H1 (cell line): ENCODE results near the gene RBFOX1. TPM values are rescaled to one million over a fixed set of nuclear protein-coding genes. Genes with fewer than 3 reads are reported as not detected.

Experiments used
- CTCF ChIA-PET: fragments of 300-600 bp; sonication (Branson Sonifier 250); formaldehyde crosslinking; loops from one replicate; lab custom pipeline; 2021; ENCODE audit not compliant: partially characterized antibody; lab: Charles Lee
- POLR2A ChIA-PET: fragments of 300-600 bp; sonication (Branson Sonifier 250); formaldehyde crosslinking; loops from one replicate; lab custom pipeline; 2021; ENCODE audit warnings: inconsistent platforms; ENCODE audit not compliant: partially characterized antibody; lab: Charles Lee
- DNase-seq, 2 experiments: peaks; one replicate each; pipeline versions ENCODE4 v3.0.0 to v3.0.0-alpha.2; 2010 to 2022; ENCODE audit warnings: low spot score in 2 of 2, low read depth in 1 of 2, mixed read lengths in 1 of 2
- FAIRE-seq: peaks from 2 replicates; lab custom pipeline; 2011; peaks lifted over from hg19 to GRCh38; lab: Jason Lieb, UNC
- H2AFZ ChIP-seq: 2 replicates; pipeline ENCODE4 v1.8.1; 2012; ENCODE audit warnings: low read length, inconsistent platforms
- H2AK5ac ChIP-seq: 2 replicates; pipeline ENCODE4 v1.6.1; 2013; ENCODE audit warnings: low read depth, low read length
- H2BK120ac ChIP-seq: replicated peaks from 2 replicates; pipeline ENCODE3; 2013; ENCODE audit warnings: low read depth, low read length, inconsistent platforms
- H2BK12ac ChIP-seq: 2 replicates; pipeline ENCODE4 v1.6.1; 2013; ENCODE audit warnings: low read depth, low read length
- H2BK15ac ChIP-seq: 2 replicates; pipeline ENCODE4 v1.6.1; 2013; ENCODE audit warnings: low read length
- H2BK20ac ChIP-seq: 2 replicates; pipeline ENCODE4 v1.6.1; 2013; ENCODE audit warnings: low read length
- H2BK5ac ChIP-seq: 2 replicates; pipeline ENCODE4 v1.6.1; 2013; ENCODE audit warnings: low read depth, low read length
- H3K14ac ChIP-seq: 2 replicates; pipeline ENCODE4 v1.6.1; 2013; ENCODE audit warnings: inconsistent platforms; ENCODE audit not compliant: insufficient read length
- H3K18ac ChIP-seq: 2 replicates; pipeline ENCODE4 v1.6.1; 2013; ENCODE audit warnings: low read length; ENCODE audit errors: extremely low read depth
- H3K23ac ChIP-seq: 2 replicates; pipeline ENCODE4 v1.6.1; 2013; ENCODE audit warnings: inconsistent platforms; ENCODE audit not compliant: insufficient read length
- H3K23me2 ChIP-seq: 2 replicates; pipeline ENCODE4 v1.6.1; 2013; ENCODE audit warnings: low read depth, low read length
- H3K27ac ChIP-seq: 2 replicates; pipeline ENCODE4 v1.6.1; 2011; ENCODE audit warnings: low read depth, low read length, inconsistent platforms
- H3K27me3 ChIP-seq, 4 experiments: replicated peaks in 1 of 4; 1 replicate in 1 of 4; 2 replicates in 3 of 4; pipeline versions ENCODE4 v1.6.1 to v1.8.1; 2011 to 2013; ENCODE audit warnings: low read length in 3 of 4, mild to moderate bottlenecking in 3 of 4, inconsistent platforms in 2 of 4, mixed read lengths in 2 of 4, moderate library complexity in 1 of 4; ENCODE audit not compliant: control insufficient read depth in 3 of 4, insufficient read depth in 3 of 4; ENCODE audit errors: extremely low read depth in 1 of 4
- H3K36me3 ChIP-seq, 4 experiments: 2 replicates each; pipeline versions ENCODE4 v1.6.1 to v1.8.1; 2011 to 2013; ENCODE audit warnings: mild to moderate bottlenecking in 4 of 4, low read length in 3 of 4, moderate library complexity in 2 of 4, control low read depth in 1 of 4, inconsistent platforms in 1 of 4; ENCODE audit not compliant: insufficient read depth in 4 of 4, control insufficient read depth in 2 of 4
- H3K4ac ChIP-seq: replicated peaks from 2 replicates; pipeline ENCODE3; 2013; ENCODE audit warnings: low read length, low read depth, mixed read lengths, inconsistent platforms; ENCODE audit not compliant: insufficient read length
- H3K4me1 ChIP-seq, 4 experiments: replicated peaks in 1 of 4; 1 replicate in 1 of 4; 2 replicates in 3 of 4; pipeline versions ENCODE4 v1.6.1 to v1.8.1; 2011 to 2013; ENCODE audit warnings: low read length in 3 of 4, inconsistent platforms in 2 of 4, mixed read lengths in 1 of 4; ENCODE audit not compliant: insufficient read depth in 4 of 4, control insufficient read depth in 3 of 4
- H3K4me2 ChIP-seq, 2 experiments: 2 replicates each; pipeline versions ENCODE4 v1.6.1 to v1.8.1; 2011 to 2013; ENCODE audit warnings: low read depth in 2 of 2, low read length in 2 of 2, control low read depth in 1 of 2, inconsistent platforms in 1 of 2, mild to moderate bottlenecking in 1 of 2; ENCODE audit not compliant: insufficient read depth in 1 of 2
- H3K4me3 ChIP-seq, 4 experiments: fragments of 200-600, 300-600 bp in 1 of 4; sonication (generic), shearing (Covaris generic), sonication (Bioruptor Twin) in 1 of 4; 2 replicates each; pipeline versions ENCODE4 v1.5.1 to v1.8.1; 2011 to 2016; ENCODE audit warnings: low read length in 4 of 4, low read depth in 3 of 4, control low read depth in 2 of 4, inconsistent platforms in 2 of 4, mild to moderate bottlenecking in 2 of 4, mixed read lengths in 1 of 4, moderate library complexity in 1 of 4; ENCODE audit not compliant: insufficient read depth in 2 of 4; ENCODE audit errors: extremely low read depth in 1 of 4
- H3K56ac ChIP-seq: replicated peaks from 2 replicates; pipeline ENCODE3; 2013; ENCODE audit warnings: low read depth, mild to moderate bottlenecking, mixed read lengths, low read length, inconsistent platforms; ENCODE audit not compliant: insufficient read length
- H3K79me1 ChIP-seq: 2 replicates; pipeline ENCODE4 v1.6.1; 2013; ENCODE audit warnings: low read depth, low read length, control low read depth
- H3K79me2 ChIP-seq, 2 experiments: 2 replicates each; pipeline versions ENCODE4 v1.6.1 to v1.8.1; 2012 to 2013; ENCODE audit warnings: low read length in 2 of 2, mild to moderate bottlenecking in 2 of 2, inconsistent platforms in 1 of 2; ENCODE audit not compliant: insufficient read depth in 2 of 2, control insufficient read depth in 1 of 2
- H3K9ac ChIP-seq, 4 experiments: replicated peaks in 1 of 4; 1 replicate in 1 of 4; 2 replicates in 3 of 4; pipeline versions ENCODE4 v1.6.1 to v1.8.1; 2011 to 2013; ENCODE audit warnings: low read depth in 3 of 4, low read length in 3 of 4, control low read depth in 2 of 4, mild to moderate bottlenecking in 2 of 4, moderate library complexity in 2 of 4, inconsistent platforms in 1 of 4; ENCODE audit errors: extremely low read depth in 1 of 4
- H3K9me3 ChIP-seq, 2 experiments: 2 replicates each; pipeline versions ENCODE4 v1.6.1 to v1.8.1; 2012 to 2013; ENCODE audit warnings: mild to moderate bottlenecking in 2 of 2, moderate library complexity in 2 of 2, control low read depth in 1 of 2, inconsistent platforms in 1 of 2, low read depth in 1 of 2, low read length in 1 of 2, mixed read lengths in 1 of 2; ENCODE audit not compliant: insufficient read depth in 2 of 2
- H4K20me1 ChIP-seq, 2 experiments: replicated peaks in 1 of 2; 2 replicates each; pipeline versions ENCODE3 to v1.8.1; 2011 to 2013; ENCODE audit warnings: inconsistent platforms in 2 of 2, low read length in 2 of 2, mild to moderate bottlenecking in 1 of 2; ENCODE audit not compliant: insufficient read depth in 2 of 2, control insufficient read depth in 1 of 2
- H4K5ac ChIP-seq: 2 replicates; pipeline ENCODE4 v1.6.1; 2013; ENCODE audit warnings: low read length, low read depth, mixed read lengths, inconsistent platforms; ENCODE audit not compliant: insufficient read length
- H4K8ac ChIP-seq: 2 replicates; pipeline ENCODE4 v1.8.0; 2013; ENCODE audit warnings: mild to moderate bottlenecking, moderate library complexity, low read length, inconsistent platforms; ENCODE audit not compliant: insufficient read depth; ENCODE audit errors: extremely low read depth
- H4K91ac ChIP-seq: replicated peaks from 2 replicates; pipeline ENCODE3; 2013; ENCODE audit warnings: low read length, mixed read lengths, inconsistent platforms; ENCODE audit not compliant: insufficient read length
- WGBS, 2 experiments: shearing (Covaris generic) in 1 of 2; methylation state at CpG; one replicate each; pipeline versions ENCODE4 v1.1.6 to v1.1.7; 2013 to 2015; ENCODE audit warnings: low lambda C conversion rate in 2 of 2, mixed read lengths in 2 of 2, inconsistent platforms in 1 of 2, low coverage in 1 of 2, missing lambda C conversion rate in 1 of 2; ENCODE audit not compliant: insufficient replicate concordance in 2 of 2, insufficient coverage in 1 of 2, insufficient read length in 1 of 2; ENCODE audit errors: extremely low coverage in 1 of 2, missing lambda C conversion rate in 1 of 2; 5-methylcytosine and 5-hydroxymethylcytosine counted together
- polyA plus RNA-seq, 7 experiments: library from polyadenylated mRNA; depleted of rRNA in 3 of 7; stranded (reverse) in 5 of 7; unstranded in 2 of 7; fragments of >200 nt in 5 of 7; fragments of 200-250 nt in 2 of 7; gene quantifications; 1 replicate in 5 of 7; 2 replicates in 1 of 7; 4 replicates in 1 of 7; pipeline versions ENCODE4 v1.2.1 to v1.2.3, GENCODE V29; 2011 to 2013; ENCODE audit warnings: missing spikeins in 2 of 7, mixed read lengths in 2 of 7
- total RNA-seq: library from RNA; stranded (reverse); fragmentation: NEBNext Ultra II Directional; extraction: Animal tissue kit (Norgen Biotek cat#: 25700); gene quantifications from 2 replicates; pipeline ENCODE4 v1.2.1, GENCODE V29; 2021
- TF ChIP-seq, protein P1 (sequence below): IDR thresholded peaks from 2 replicates; pipeline ENCODE4 v1.6.1; 2011; ENCODE audit warnings: low read depth, mild to moderate bottlenecking, low read length; ENCODE audit not compliant: insufficient read depth

RBFOX1 gene
- total and polyA plus RNA-seq, 2 of the 8 experiments (the other 6 are each of a cell fraction or from before 2014, with no cell fraction given): 1.7 to 2.8 TPM

DNA sequence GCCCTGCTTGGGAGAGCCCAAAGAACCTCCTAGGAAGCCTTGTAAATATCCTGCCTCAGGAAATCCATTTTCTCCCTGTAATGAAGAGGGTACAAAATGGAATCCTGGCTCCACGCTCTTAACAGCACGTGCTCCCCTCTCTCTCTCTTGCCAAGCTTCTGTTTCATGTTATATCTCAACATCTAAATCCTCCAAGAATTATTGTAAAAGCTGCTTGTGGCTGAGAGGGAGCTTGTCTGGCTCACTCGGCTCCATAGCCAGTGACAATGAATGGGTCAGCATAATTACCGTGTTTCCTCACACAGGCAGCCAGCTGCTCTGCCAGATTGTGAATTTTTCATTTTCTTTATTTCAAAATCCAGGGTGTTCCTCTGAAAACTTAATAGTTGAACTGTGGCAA lies 317.8 kb downstream of the RBFOX1 start:
- Histone ChIP-seq H3K23me2 (no peaks in the 10 kb centered on the region), H2BK20ac (no peak overlapping the region), H3K79me1 (no peaks in the 10 kb centered on the region), H3K27me3 (no peaks in the 10 kb centered on the region), H3K4me1 (peaks cover 3 to 14% (median 5%) of the 10 kb centered on the region in 4 experiments), H3K79me2 (no peaks in the 10 kb centered on the region), H3K9ac (no peak overlapping the region), H3K4ac (peak overlapping the region; percentile 7), H3K9me3 (no peaks in the 10 kb centered on the region), H3K14ac (no peak overlapping the region), H4K20me1 (no peaks in the 10 kb centered on the region), H2BK15ac (no peak overlapping the region), H2BK12ac (no peak overlapping the region), H2AFZ (no peak overlapping the region), H3K18ac (no peak overlapping the region), H3K23ac (no peak overlapping the region), H3K56ac (no peak overlapping the region), H2AK5ac (no peak overlapping the region), H2BK120ac (no peak overlapping the region), H4K91ac (no peak overlapping the region), H3K4me2 (no peak overlapping the region), H4K5ac (no peak overlapping the region), H3K27ac (no peak overlapping the region), H3K4me3 (no peak overlapping the region), H4K8ac (no peak overlapping the region), H2BK5ac (no peak overlapping the region), H3K36me3 (no peaks in the 10 kb centered on the region)
- ChIA-PET POLR2A (no interaction called here), CTCF (no interaction called here)
- WGBS, 2 experiments: 91% methylated on average over 4 of the region's 4 CpGs; no CpG with 5 or more reads in 1 of the 2 experiments
- no peak for DNase-seq
- TF ChIP-seq, protein P1, sequence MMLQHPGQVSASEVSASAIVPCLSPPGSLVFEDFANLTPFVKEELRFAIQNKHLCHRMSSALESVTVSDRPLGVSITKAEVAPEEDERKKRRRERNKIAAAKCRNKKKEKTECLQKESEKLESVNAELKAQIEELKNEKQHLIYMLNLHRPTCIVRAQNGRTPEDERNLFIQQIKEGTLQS: no peak
- FAIRE-seq: no peak
